Pons (tissue), 1 donor: ENCODE measurements around the gene BCL11B.

Source experiments
- DNase-seq: peaks from one replicate; pipeline ENCODE4 v3.0.0-alpha.2; 2016; ENCODE audit warnings: low spot score

BCL11B gene

DNA sequence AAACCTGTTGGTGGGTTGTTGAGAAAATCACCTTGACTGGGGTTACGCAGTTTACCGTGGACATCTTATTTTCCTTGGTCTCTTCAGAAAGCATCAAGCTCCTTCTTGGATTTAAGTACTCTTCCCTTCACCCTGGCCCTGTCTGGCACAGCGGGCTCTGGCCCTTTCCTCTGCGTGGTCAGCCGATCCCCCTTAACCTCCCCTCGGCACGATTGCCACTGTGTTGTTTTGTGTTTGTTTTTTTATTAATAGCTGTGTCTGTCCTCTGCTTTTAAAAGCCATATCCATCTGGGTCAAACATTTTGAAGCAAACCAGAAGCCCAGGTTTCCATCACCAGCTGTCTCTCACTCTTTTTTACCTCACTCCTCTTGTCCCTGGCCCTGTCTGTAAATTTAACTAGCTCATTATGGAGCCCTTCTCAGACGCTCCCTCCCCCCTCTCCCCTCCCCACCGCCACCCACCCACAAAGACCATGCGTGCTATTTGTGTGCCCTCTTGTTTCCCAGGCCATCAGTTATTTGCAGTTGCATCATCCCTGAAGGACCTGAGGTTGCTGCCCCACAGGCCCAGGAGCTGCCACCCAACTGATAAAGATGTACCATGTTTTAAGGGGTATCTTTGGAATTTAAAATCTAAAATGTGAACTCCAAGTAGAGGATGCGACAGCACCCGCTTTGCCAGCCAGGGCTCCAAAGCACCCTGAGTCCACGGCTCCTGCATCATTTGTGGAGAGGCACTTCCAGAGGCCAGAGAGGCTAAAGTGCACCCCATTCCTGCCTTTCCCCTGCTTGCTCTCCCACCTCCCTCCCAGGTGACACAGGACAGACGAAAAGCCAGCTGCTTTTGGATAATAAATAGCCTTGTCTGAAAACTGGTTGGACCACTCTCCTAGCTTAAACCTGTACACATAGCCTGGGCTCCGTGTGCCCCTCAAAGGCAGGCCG lies 3.9 kb downstream of the BCL11B start:
- DNase-seq, result no peak

DNA sequence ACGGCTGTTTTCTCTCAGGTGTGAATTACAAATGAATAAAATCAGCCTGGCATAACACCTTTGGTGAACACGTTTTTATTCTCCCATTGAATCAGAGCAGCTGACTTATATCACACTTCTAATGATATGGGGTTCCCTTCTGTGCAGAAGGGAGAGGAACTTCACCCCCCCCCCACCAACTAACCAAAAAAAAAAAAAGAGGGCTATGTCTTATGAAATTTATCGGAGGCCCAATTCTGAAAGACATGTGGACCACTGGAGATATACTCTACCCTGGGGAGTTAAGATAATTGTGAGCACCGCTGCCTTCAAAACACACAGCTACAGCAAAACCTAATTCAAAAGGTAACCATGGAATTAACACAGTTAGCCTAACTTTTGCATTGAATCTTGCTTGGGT lies 4.6 kb downstream of the BCL11B start:
- DNase-seq, result no peak

DNA sequence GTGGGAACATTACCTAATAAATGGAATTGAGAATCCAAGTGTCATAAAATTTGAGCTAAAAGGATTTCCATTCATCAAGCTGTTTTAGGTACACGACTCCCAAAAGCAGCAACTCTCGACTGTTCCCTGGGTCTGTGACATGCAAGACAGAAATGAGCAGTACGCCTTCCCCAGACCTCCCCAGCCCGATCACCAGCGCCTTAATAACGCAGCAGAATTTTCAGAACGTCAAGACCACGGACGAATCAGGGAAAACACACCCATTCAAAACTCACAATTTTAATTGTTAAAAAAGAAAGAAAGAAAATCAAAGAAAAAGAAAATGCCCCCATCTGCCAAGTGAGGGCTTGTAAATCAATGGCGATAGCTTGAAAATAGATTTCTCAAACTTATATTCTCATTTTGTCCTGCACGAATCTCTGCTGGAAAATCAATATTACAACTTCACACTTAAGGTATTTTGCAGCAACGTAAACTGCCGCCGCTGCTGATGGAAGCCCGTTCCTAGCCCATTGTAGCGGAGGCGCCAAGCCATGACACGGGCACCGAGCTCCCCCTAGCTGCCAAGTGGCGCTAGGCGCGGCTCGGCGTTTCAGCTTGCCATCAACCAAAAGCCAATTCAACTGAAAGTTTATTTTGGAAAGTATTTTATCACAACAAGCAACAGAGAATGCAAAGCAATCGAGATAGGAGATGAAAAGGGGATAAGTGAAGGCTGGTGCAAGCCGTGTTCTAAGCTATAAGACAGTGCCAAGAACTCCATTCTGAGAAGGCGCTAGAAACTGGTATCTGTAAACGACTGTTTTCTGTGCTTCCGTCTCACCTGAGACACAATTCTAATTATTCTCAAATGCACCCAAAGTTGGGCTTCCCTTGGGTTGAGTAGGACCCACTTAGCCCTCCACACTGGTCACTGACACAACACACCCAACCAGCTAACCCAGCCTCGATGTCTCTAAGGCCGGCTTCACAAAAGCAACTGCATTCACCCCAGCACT lies 5.5 kb downstream of the BCL11B start:
- peak; percentile 61 for DNase-seq

DNA sequence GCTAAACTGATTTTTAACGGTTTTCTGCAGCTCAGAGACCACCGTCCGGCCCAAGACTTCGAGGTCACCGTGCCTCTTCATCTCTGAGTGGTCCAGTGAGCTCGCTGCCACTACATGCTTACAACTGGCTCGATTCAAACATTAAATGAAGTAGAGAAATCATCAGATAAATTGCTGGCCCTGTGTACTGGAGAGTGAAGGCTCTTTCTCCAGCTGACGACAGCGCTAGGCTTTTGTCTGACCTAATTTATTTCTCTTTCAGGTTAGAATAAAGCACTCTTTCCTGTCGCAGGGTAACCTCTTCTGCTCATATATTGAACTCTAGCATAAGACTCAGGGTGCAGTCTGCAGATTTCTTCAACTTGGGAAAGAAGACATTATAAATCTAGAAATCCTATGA lies 6.4 kb downstream of the BCL11B start:
- no peak for DNase-seq

DNA sequence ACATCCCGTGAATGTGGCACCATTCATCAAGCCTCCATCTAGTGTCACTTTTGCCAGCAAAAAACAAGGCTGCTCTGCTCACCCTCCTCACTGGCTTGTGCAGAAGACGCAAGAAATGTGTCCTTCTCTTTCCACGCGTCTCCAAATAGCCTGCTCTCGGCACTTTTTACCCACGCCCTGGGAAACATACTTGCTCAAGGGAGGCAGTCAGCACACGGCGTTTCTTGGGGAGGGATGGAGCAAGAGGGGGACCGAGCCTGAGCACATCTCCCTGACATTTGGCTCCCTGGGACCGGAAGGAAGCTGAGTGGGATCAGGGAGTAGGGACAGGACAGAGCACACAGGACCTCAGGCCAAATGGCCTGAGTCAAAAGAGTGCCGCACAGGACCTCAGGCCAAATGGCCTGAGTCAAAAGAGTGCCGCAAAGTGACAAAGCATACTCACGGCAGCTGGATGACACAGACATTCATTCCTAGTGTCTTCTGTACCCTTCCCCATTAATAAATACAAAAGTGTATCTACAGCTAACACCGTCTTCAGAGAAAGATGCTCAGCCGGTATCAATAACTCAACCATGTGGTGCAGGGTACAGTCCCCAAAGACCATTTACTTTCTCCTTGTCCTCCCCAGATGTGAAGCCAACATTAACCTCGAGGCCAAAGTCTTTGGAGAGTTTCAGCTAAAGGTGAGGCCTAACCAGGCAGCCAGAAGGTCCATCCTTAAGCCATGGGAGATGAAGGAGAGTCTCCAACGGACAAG lies 7.1 kb downstream of the BCL11B start:
- DNase-seq, result no peak

DNA sequence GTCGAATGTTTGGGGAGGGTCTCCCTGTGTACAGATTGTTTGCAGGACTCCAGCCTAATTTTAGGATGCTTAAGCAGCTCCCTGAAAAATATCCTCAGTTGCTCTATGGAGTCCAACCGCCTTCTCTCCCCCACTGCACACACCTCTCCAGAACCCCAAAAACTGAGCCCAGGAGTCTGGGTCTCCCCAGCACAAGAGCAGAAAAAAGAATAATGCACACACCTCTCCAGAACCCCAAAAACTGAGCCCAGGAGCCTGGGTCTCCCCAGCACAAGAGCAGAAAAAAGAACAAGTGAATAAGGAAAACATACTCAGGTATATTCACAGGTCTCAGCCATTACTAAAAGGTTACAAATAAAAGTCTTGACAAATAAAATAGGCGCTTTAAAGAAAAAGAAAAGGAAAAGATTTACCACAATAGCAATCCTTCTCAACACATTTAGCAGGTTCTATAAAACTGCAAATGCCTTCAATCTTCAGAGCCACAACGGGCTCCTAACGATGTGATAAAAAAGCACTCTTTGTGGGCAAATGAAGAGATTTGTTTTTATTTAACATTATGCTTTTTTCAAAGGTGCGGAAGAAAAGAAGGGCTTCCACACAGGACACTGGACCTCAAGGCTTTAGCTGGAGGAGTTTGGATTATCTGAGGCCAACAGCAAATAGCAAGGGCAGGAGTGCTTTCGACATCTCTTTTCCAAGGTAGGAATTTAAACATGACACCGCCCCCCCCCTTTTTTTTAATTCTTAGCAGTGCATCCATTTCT lies 8.2 kb downstream of the BCL11B start:
- DNase-seq, result no peak

DNA sequence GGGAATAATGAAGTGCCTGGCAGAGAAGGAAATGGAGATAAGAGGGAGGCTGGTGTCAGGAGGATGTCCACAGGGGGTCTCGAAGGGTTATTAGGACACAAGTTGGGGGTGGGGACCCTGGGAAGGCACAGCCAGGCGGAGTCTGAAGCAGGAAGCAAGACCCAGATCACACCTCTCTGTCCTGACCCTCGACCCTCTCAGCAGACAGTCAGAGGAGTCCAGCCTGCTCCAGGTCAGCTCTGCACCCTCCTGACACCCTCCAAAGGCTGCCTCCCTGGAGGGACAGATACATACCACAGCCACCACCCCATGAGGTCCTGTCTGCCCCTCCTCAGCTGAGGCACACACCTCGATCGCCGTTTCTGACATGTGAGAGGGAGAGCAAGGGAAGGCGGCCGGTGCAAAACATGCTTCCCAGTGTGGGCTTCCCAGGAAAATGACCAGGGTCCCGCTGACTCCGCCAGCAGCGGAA lies 9.0 kb downstream of the BCL11B start:
- DNase-seq, result no peak

DNA sequence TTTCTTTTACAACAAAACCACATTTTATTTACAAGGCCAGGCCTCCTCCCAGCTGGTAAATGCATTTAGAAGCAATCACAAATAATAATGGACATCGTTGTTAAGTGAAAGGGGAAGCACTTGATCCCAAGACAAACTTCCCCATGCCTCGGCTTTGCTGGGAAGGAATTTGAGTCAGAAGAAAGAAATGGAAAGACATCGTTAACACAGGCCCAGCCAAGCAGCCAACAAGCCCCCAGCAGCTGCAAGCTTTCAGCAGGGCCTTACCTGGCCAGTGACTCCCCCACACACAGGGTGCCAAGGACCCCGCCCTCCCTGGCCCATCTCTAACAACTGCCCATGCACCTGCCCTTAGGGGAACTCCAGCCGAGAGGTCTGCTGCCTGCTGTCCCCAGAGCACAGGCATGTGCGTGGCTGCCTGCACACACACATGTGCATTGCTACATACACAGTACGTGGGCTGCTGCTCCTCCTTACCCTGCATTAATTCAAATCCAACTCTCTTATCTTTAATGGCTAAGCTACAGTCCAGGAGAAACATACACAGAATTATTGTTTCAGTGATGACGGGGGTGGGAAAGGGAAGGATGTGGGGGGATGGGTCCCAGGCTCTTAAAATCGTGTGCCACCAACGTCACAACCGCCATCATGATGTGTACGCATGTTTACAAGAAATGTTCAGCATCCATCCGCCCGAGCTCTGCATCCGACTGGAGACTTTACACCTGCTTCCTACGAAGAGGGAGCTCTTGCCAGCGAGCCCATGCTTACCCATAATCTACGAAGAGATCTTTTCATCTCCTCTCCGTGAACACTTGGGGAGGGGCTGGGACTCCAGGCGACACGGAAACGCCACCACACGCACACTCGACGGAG lies 9.8 kb downstream of the BCL11B start:
- no peak for DNase-seq

DNA sequence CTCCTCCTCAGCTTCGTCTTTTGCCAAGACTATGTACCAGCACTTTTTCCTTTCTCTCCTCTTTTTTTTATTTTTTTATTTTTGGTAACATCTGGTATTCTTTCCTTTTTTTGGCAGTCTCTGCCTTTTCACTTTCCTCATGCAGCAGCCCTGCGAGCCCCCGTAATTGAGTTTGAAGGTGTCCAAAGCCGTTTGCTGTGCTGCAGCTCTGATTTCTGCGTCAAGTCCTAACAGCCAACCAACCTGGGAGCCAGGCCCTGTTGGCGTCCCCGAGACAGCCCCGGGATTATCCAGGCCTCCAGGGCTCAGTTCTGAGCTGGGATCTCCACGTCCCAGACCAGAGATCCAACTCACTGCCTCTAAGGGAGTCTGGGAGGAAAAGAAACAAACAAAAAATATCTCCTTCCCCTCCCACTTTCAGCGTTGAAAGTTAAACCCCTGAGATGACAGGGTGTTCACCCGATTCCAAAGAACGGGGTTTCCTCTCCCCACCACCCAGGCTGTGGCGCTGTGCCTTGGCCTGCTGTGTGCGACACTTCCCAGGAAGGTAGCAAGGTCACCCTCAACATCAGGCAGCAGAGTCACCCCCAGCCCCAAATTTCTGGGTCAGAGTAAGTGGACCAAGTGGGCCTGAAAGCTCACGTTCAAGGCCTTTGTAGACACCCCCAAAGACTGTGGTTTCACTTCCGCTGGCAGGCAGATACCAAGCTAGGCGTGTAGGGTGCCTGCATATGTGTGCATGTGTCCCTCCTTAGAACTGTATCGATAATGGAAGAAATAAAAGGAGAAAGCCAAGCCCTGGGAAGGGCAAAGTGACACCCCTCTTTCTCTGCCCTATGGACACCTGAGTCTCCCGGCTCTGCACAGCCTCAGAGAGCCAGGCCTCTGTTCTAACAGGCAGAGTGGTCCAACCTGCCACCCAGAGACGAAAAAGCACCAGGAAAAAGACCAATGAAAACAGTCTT lies 11.1 kb downstream of the BCL11B start:
- DNase-seq, result no peak

DNA sequence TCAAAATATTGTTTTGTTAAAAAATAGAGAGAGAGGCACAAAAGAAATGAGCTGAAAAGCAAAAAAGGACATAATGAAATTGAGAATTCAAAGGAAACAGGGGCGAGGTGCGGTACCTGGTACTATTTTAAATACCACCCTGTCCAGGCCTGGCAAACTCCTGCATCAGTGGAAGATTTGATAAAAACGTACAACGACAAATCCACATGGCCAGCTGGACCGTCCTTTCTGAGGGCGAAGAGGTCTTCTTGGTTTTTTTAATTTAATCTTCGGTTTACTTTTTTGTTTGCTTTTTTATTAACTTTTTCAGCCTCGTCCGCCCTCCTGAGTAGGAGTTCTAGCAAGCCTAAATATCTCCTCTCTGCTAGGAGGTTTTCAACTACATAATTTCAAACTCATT lies 11.9 kb downstream of the BCL11B start:
- DNase-seq, result no peak

DNA sequence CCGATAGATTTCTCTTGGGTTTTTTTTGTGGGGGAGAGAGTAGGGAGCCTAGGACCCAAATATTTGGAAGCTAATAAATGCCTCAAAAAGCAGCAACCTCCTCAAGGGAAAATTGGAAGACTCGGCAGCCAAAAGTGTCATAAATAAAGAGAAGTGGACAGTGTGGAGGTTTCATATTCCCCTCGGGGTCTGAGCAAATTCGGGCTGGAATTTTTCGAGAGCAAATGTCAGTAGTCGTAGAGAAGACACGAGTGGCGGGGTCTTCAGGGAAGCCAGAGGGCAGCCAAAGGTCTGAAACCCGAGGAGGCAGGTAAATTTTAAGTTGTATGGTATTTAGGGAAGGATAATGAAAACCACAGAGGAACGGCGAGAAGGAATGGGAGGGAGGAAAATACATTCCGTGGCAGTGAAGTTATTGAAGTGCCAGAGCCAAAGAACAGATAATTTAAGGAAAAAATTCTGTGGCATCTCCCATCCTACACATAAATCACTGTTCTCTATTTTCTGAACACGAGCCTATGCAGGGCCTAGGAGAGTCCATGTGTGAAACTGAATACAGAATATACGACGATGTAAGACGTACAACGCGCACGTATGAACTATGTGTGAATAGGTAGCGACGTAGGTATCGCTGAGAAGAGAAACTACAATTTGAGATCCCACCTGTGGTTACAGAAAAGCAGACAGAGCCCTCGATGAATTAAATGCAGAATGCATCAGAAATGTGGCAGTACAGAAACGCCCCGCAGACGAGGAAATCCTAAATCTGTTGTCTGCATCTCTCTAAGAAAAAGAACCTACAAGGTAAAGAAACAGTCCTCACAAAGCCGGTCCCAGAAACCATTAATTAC lies 12.9 kb downstream of the BCL11B start:
- no peak for DNase-seq

DNA sequence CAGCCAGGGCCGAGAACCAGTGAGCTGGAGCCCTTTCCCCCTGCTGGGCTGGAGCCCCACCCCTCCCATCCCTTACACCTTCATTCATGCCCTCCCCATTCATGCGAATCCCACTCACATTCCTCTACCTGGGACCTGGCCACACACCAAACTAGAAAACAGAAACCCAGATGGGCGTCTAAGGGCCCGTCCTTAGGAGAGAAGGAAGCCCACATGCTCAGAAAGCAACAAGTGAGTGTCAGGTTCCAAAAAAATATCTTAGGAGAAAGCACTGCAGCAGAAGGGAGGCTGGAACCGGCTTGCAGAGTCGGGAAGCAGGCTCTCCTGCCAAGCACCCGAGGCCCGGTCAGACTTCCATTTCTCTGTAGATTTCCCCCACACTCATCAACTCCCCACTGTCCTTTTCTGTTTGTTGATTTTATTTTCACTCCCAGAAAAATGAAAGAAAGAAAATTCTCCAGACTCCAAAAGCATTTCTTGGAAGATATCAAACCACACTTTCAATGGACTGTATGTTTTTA lies 13.6 kb downstream of the BCL11B start:
- no peak for DNase-seq

DNA sequence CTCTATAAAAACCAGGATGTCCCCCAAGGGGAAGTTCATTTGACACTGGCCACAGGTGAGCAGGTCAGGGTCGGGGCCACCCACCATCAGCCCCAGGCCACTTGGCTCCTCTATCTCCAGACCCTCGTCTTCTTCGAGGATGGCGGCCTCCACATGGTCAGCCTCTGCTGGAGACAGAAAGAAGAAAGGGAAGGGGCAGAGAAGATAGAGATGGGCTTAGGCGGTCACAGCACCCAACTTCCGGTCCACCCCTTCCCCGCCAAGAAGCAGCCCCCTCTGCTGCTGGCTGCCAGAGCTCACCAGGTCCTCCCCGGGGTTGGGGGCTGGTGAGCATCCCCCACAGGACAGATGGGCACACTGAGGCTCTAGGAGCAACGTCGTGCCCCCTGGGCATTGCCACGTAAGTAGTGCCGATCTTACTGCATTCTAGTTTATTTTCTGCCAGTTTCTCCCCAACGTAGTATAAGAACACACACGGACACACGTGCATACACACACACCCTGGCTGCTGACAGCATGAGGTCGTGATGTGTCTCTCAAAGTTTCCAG lies 14.2 kb downstream of the BCL11B start:
- no peak for DNase-seq

DNA sequence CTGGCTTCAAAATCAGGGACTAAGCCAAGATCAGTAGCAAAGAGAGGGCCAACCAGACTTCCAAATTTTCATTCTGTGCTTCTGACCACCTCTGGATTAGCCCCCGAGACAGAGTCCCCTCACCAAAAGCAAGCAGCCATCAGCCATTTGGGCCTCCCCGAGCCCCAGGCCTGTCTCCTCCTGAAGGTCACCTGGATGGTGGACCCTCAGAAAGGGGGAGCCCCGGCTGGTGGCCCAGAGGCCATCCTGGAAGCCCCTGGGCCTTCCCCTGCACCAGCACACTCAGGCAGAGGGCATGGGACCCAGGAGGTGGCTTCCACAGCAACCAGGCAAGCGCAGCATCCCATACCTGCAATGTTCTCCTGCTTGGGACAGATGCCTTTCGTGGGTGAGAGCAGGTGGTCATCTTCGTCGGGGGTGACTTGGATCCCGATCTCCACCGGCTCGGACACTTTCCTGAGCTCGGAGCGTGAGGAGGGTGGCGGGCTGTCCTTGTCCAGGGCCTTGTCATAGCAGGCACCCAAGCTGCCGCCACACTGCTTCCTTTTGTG lies 14.8 kb downstream of the BCL11B start:
- DNase-seq, result no peak

DNA sequence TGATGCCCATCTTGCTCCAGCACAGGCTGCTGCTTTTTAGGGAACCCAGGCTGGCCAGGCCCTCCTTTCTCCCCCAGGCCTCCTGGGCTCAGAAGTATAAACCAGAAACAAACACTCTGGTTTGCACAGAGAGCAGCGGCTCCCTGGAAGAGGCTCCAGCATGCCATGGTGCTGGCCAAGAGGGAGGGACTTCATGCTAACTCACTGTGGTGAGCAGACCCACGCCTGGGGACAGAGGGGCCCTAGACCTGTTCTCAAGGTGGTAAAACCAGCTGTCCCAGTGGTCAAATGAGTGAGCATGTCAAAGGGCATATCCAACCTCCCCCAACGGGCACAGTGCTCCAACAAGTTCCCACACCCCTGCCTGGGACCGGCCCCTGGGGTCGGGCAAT lies 15.5 kb downstream of the BCL11B start:
- DNase-seq, result no peak

DNA sequence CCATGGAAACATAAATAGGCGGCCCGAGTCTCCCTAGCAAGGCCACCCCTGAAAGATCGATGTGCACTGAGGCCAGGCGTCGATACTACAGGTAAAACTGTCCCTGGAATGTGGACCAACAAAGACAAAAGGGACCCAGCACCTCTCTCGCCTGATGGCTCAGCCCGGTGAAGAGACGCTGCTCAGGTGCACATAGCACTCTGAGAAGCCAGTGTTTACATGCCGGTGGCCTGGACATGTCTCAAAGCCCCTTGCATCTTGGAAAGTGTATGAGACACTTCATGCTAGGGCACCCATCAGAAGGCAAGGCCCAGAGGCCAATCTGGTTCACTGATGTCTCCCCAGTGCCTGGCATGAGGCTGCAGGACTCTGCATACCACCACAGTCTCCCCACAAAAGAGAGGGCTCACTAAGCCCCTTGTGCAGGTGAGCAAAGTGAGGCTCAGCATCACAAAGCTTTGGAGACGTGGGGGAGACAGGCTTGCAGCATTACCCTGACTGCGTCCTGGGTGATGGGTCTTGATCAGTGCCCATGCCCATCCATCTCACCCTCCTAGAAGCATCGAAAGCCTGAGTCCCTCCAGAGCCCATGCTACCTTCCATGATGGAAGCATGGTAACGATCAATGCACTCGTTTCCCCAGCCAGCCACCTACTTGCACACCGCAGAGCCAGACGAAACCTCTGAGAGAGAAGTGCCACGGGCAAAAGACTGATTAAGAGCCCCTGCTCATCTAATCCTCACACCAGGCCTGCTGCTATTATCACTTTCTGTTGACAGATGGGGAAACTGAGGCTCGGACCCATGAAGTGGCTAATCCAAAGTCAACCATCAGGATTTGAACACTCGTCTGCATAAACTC lies 16.1 kb downstream of the BCL11B start:
- no peak for DNase-seq
